KMS-11 (cell line): ENCODE measurements around the gene DMRTB1.

Experiments
- H2AFZ ChIP-seq: fragments of 200-600 bp; sonication (generic); 2 replicates; pipeline ENCODE4 v1.6.1; 2016; ENCODE audit warnings: antibody characterized with exemption, mixed run types, low read depth
- H3K27ac ChIP-seq: fragments of 200-600 bp; sonication (generic); 2 replicates; pipeline ENCODE4 v1.6.1; 2016; ENCODE audit warnings: mild to moderate bottlenecking, mixed run types
- H3K27me3 ChIP-seq: fragments of 200-600 bp; sonication (generic); 2 replicates; pipeline ENCODE4 v1.6.1; 2017; ENCODE audit warnings: mild to moderate bottlenecking, low read depth, mixed run types, moderate library complexity; ENCODE audit not compliant: insufficient read depth
- H3K36me3 ChIP-seq: fragments of 200-600 bp; sonication (generic); 2 replicates; pipeline ENCODE4 v1.6.1; 2017; ENCODE audit warnings: mild to moderate bottlenecking, mixed run types; ENCODE audit not compliant: insufficient read depth
- H3K4me1 ChIP-seq: fragments of 200-600 bp; sonication (generic); 2 replicates; pipeline ENCODE4 v1.6.1; 2016; ENCODE audit warnings: mild to moderate bottlenecking, low read depth, mixed run types; ENCODE audit not compliant: poor library complexity, severe bottlenecking
- H3K4me2 ChIP-seq: fragments of 200-600 bp; sonication (generic); 2 replicates; pipeline ENCODE4 v1.7.0; 2016; ENCODE audit warnings: mild to moderate bottlenecking, mixed run types
- H3K4me3 ChIP-seq: fragments of 200-600 bp; sonication (generic); IDR thresholded peaks from 2 replicates; pipeline ENCODE4 v1.6.1; 2017; ENCODE audit warnings: low read depth, low read length, mixed read lengths; ENCODE audit not compliant: insufficient read depth
- H3K79me2 ChIP-seq: fragments of 200-600 bp; sonication (generic); 2 replicates; pipeline ENCODE4 v1.6.1; 2016; ENCODE audit warnings: low read depth, mixed run types; ENCODE audit not compliant: insufficient read depth
- H3K9ac ChIP-seq: fragments of 200-600 bp; sonication (generic); 2 replicates; pipeline ENCODE4 v1.6.1; 2016; ENCODE audit warnings: mild to moderate bottlenecking, mixed run types
- H4K20me1 ChIP-seq: fragments of 200-600 bp; sonication (generic); 2 replicates; pipeline ENCODE4 v1.6.1; 2016; ENCODE audit warnings: mild to moderate bottlenecking, mixed run types; ENCODE audit not compliant: insufficient read depth
- CTCF ChIP-seq: fragments of 200-600 bp; sonication (generic); conservative IDR thresholded peaks from 2 replicates; pipeline ENCODE4 v1.6.1; 2017; ENCODE audit warnings: low read depth, mild to moderate bottlenecking, antibody characterized with exemption, low read length, moderate library complexity, mixed read lengths

DMRTB1 gene

GRCh38 chr1:53421208-53421607 lies 38.0 kb upstream of the DMRTB1 start:
- no peaks in the 10 kb centered on the region for H4K20me1 ChIP-seq
- no peaks in the 10 kb centered on the region for H3K36me3 ChIP-seq
- H3K4me1 ChIP-seq, result no peaks in the 10 kb centered on the region
- no peak overlapping the region for H2AFZ ChIP-seq
- H3K4me2 ChIP-seq, result no peak overlapping the region
- no peaks in the 10 kb centered on the region for H3K79me2 ChIP-seq
- no peaks in the 10 kb centered on the region for H3K27me3 ChIP-seq
- no peak for TF ChIP-seq CTCF
- H3K27ac ChIP-seq, result no peak overlapping the region
- H3K9ac ChIP-seq, result no peak overlapping the region
- H3K4me3 ChIP-seq, result no peak overlapping the region

DNA sequence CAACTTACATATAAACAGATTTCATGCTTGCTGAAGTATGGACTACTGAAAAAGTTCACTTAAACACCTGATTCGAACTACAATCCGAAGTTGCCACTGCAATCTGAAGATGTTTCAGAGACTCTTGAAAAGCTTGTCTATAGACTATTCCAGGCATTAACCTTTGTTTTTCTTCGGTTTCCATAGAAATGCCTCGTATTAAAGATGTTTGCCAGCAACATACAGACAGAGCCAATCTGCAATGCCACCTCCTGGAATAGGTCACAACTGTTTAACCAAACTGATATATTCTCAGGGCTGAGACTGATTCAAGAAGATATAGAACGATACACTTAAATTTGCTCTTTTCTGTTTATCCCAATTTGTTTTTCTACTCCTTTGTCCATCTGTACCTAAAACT lies 28.9 kb upstream of the DMRTB1 start:
- no peaks in the 10 kb centered on the region for H3K4me1 ChIP-seq
- no peak overlapping the region for H3K9ac ChIP-seq
- H3K79me2 ChIP-seq, result no peaks in the 10 kb centered on the region
- no peak overlapping the region for H3K27ac ChIP-seq
- H3K4me2 ChIP-seq, result no peak overlapping the region
- TF ChIP-seq CTCF, result no peak
- H3K36me3 ChIP-seq, result no peaks in the 10 kb centered on the region
- H2AFZ ChIP-seq, result no peak overlapping the region
- no peak overlapping the region for H3K4me3 ChIP-seq
- no peaks in the 10 kb centered on the region for H3K27me3 ChIP-seq
- H4K20me1 ChIP-seq, result no peaks in the 10 kb centered on the region

DNA sequence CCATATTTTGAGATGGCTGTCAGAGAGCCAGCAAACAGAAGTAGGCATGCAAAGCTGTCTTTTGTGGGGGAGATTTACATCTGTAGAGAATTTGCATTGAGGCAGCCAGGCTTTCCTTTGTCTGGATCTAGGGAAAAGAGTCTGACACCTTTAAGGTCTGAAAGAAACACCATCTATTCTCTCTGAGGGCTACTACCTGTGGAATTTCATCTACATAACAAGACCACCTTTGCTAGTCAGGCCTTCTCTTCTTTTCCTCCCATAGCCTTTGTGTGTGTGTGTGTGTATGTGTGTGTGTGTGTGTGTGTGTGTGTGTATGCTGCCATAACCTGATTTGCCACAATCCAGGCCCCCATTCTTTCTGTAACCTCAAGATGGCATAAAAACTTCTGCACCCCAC lies 28.4 kb upstream of the DMRTB1 start:
- no peak overlapping the region for H3K4me2 ChIP-seq
- H2AFZ ChIP-seq, result no peak overlapping the region
- H3K4me1 ChIP-seq, result no peaks in the 10 kb centered on the region
- no peaks in the 10 kb centered on the region for H4K20me1 ChIP-seq
- no peaks in the 10 kb centered on the region for H3K79me2 ChIP-seq
- no peaks in the 10 kb centered on the region for H3K27me3 ChIP-seq
- H3K4me3 ChIP-seq, result no peak overlapping the region
- no peaks in the 10 kb centered on the region for H3K36me3 ChIP-seq
- H3K9ac ChIP-seq, result no peak overlapping the region
- TF ChIP-seq CTCF, result no peak
- H3K27ac ChIP-seq, result no peak overlapping the region

- H3K79me2 ChIP-seq, result no peaks in the 10 kb centered on the region
- no peak overlapping the region for H3K27ac ChIP-seq
- H4K20me1 ChIP-seq, result no peaks in the 10 kb centered on the region
- no peak overlapping the region for H3K9ac ChIP-seq
- H3K4me3 ChIP-seq, result no peak overlapping the region
- H3K4me1 ChIP-seq, result no peaks in the 10 kb centered on the region
- H2AFZ ChIP-seq, result no peak overlapping the region
- no peak for TF ChIP-seq CTCF
- no peaks in the 10 kb centered on the region for H3K36me3 ChIP-seq
- no peak overlapping the region for H3K4me2 ChIP-seq
- H3K27me3 ChIP-seq, result no peaks in the 10 kb centered on the region
These were observed 28.0 kb upstream of the DMRTB1 start for GRCh38 chr1:53431244-53431643.
